Measurements from ENCODE around the gene FDXR.
A peak's percentile ranks its signal among the peaks of the same experiment; 100 is the strongest.

The FDXR gene

GRCh38 chr17:74868908-74869255 lies 3.9 kb downstream of the FDXR start:
- DNase-seq (ENCODE audit: low read depth) = no peak
- no peak overlapping the region for H3K4me3 ChIP-seq (ENCODE audit: low read length)
- TF ChIP-seq CTCF (IDR thresholded peaks at IDR 0.05; ENCODE audit: insufficient read depth, low read depth, low read length, missing control alignments) = no peak

- DNase-seq (ENCODE audit: low read depth) = no peak
- H3K4me3 ChIP-seq (ENCODE audit: low read length) = no peak overlapping the region
- TF ChIP-seq CTCF (IDR thresholded peaks at IDR 0.05; ENCODE audit: insufficient read depth, low read depth, low read length, missing control alignments) = no peak
Measured at GRCh38 chr17:74868251-74868907, 4.4 kb downstream of the FDXR start.

GRCh38 chr17:74866198-74866835 lies 6.5 kb downstream of the FDXR start:
- DNase-seq (ENCODE audit: low read depth) = no peak
- no peak for TF ChIP-seq CTCF (IDR thresholded peaks at IDR 0.05; ENCODE audit: insufficient read depth, low read depth, low read length, missing control alignments)
- H3K4me3 ChIP-seq (ENCODE audit: low read length) = no peak overlapping the region

GRCh38 chr17:74865504-74866197 lies 7.1 kb downstream of the FDXR start:
- TF ChIP-seq CTCF (IDR thresholded peaks at IDR 0.05; ENCODE audit: insufficient read depth, low read depth, low read length, missing control alignments) = peak; percentile 11
- DNase-seq (ENCODE audit: low read depth) = no peak
- no peak overlapping the region for H3K4me3 ChIP-seq (ENCODE audit: low read length)

GRCh38 chr17:74864866-74865395 lies 7.9 kb downstream of the FDXR start:
- peak; percentile 58 for DNase-seq (ENCODE audit: low read depth)
- peak; percentile 92 for TF ChIP-seq CTCF (IDR thresholded peaks at IDR 0.05; ENCODE audit: insufficient read depth, low read depth, low read length, missing control alignments)
- no peak overlapping the region for H3K4me3 ChIP-seq (ENCODE audit: low read length)

- DNase-seq (ENCODE audit: low read depth) = no peak
- TF ChIP-seq CTCF (IDR thresholded peaks at IDR 0.05; ENCODE audit: insufficient read depth, low read depth, low read length, missing control alignments) = no peak
- H3K4me3 ChIP-seq (ENCODE audit: low read length) = no peak overlapping the region
Measured at GRCh38 chr17:74864297-74864865, 8.4 kb downstream of the FDXR start.
